K562 (cell line): ENCODE measurements around the gene FARP2. TPM values are rescaled to one million over a fixed set of nuclear protein-coding genes. Genes with fewer than 3 reads are reported as not detected.

ENCODE experiments used
- ATAC-seq: fragments of 200-7000 bp; cut with Tn5 transposase; 3 replicates; pipeline ENCODE4 v1.9.1; 2020; ENCODE audit warnings: moderate library complexity
- Bru-seq: library from RNA; stranded (reverse); fragments of 400-500 nt; gene quantifications from one replicate; lab custom pipeline; 2021; lab: Mats Ljungman, UMichigan
- BruChase-seq, 2 experiments: library from RNA; stranded (reverse); fragments of 400-500 nt; gene quantifications; one replicate each; lab custom pipeline; 2021; lab: Mats Ljungman, UMichigan
- BruUV-seq: library from RNA; stranded (reverse); fragments of 400-500 nt; replicated peaks from 2 replicates; lab custom pipeline; 2021; lab: Mats Ljungman, UMichigan
- CTCF ChIA-PET: fragments of 300-600 bp; formaldehyde crosslinking; extraction: SDS; loops from one replicate; lab custom pipeline; 2021; ENCODE audit warnings: low intra/inter-chr PET ratio; lab: Yijun Ruan, JAX
- POLR2A ChIA-PET: fragments of 300-600, 350-650 bp; sonication (Branson Sonifier 250); formaldehyde crosslinking; extraction: SDS; loops from one replicate; lab custom pipeline; 2021; ENCODE audit warnings: antibody characterized with exemption, inconsistent platforms; lab: Yijun Ruan, JAX
- DNase-seq, 4 experiments: peaks; one replicate each; pipeline versions ENCODE4 v3.0.0 to v3.0.0-alpha.2; 2011 to 2018; ENCODE audit warnings: low spot score in 3 of 4, mixed read lengths in 3 of 4; ENCODE audit errors: extremely low read depth in 1 of 4
- FAIRE-seq: peaks from 2 replicates; lab custom pipeline; 2011; peaks lifted over from hg19 to GRCh38; lab: Jason Lieb, UNC
- H2AFZ ChIP-seq: 2 replicates; pipeline ENCODE4 v1.6.0; 2011; ENCODE audit warnings: low read depth, low read length, control low read depth, inconsistent platforms
- H3K27ac ChIP-seq: fragments of 200-600 bp; 3 replicates; pipeline ENCODE4 v1.8.0; 2011; ENCODE audit warnings: low read depth, mild to moderate bottlenecking, control low read depth, inconsistent platforms, low read length, moderate library complexity, mixed read lengths; ENCODE audit errors: extremely low read depth
- H3K27me3 ChIP-seq, 2 experiments: fragments of 300-600 bp in 1 of 2; 2 replicates in 1 of 2; 3 replicates in 1 of 2; pipeline versions ENCODE4 v1.6.0 to v1.8.0; 2011; ENCODE audit warnings: inconsistent platforms in 2 of 2, low read length in 2 of 2, mild to moderate bottlenecking in 1 of 2, mixed read lengths in 1 of 2, moderate library complexity in 1 of 2; ENCODE audit not compliant: control insufficient read depth in 2 of 2, insufficient read depth in 2 of 2
- H3K36me3 ChIP-seq: fragments of 300-600 bp; 3 replicates; pipeline ENCODE4 v1.8.0; 2011; ENCODE audit warnings: mild to moderate bottlenecking, low read length, inconsistent platforms; ENCODE audit not compliant: control insufficient read depth, insufficient read depth
- H3K4me1 ChIP-seq, 2 experiments: fragments of 200-600 bp in 1 of 2; replicated peaks in 1 of 2; 2 replicates in 1 of 2; 3 replicates in 1 of 2; pipeline versions ENCODE4 v1.5.1 to v1.8.0; 2011; ENCODE audit warnings: inconsistent platforms in 2 of 2, low read length in 2 of 2, mild to moderate bottlenecking in 1 of 2, mixed read lengths in 1 of 2, moderate library complexity in 1 of 2; ENCODE audit not compliant: control insufficient read depth in 2 of 2, insufficient read depth in 2 of 2
- H3K4me2 ChIP-seq: 2 replicates; pipeline ENCODE4 v1.6.1; 2011; ENCODE audit warnings: low read length, control low read depth, inconsistent platforms, mixed read lengths; ENCODE audit not compliant: insufficient read depth
- H3K4me3 ChIP-seq: fragments of 200-600 bp; sonication (generic), shearing (Covaris generic); 2 replicates; pipeline ENCODE4 v1.5.1; 2016; ENCODE audit warnings: control low read depth, inconsistent platforms
- H3K79me2 ChIP-seq: fragments of 200-600 bp; 3 replicates; pipeline ENCODE4 v1.8.0; 2011; ENCODE audit warnings: low read length, inconsistent platforms; ENCODE audit not compliant: control insufficient read depth, insufficient read depth
- H3K9ac ChIP-seq, 2 experiments: 2 replicates each; pipeline versions ENCODE4 v1.6.0 to v1.6.1; 2011; ENCODE audit warnings: low read depth in 2 of 2, low read length in 2 of 2, control low read depth in 1 of 2, inconsistent platforms in 1 of 2, mild to moderate bottlenecking in 1 of 2, mixed read lengths in 1 of 2; ENCODE audit not compliant: insufficient read depth in 1 of 2
- H3K9me1 ChIP-seq: one replicate; pipeline ENCODE4 v1.6.0; 2011; ENCODE audit warnings: inconsistent platforms, mild to moderate bottlenecking, low read length, moderate library complexity; ENCODE audit not compliant: control insufficient read depth, insufficient read depth
- H3K9me3 ChIP-seq: replicated peaks from 2 replicates; pipeline ENCODE4 v1.5.1; 2011; ENCODE audit warnings: low read depth, low read length, inconsistent platforms; ENCODE audit not compliant: control insufficient read depth, insufficient read depth
- H4K20me1 ChIP-seq: replicated peaks from 2 replicates; pipeline ENCODE4 v1.6.1; 2011; ENCODE audit warnings: low read length, inconsistent platforms, mixed read lengths; ENCODE audit not compliant: control insufficient read depth, insufficient read depth
- E2F3 ChIP-seq: fragments of 250-450 bp; sonication (Bioruptor Pico); IDR thresholded peaks from 2 replicates; pipeline ENCODE4 v1.4.0; 2020; ENCODE audit warnings: mild to moderate bottlenecking
- KAT2B ChIP-seq: IDR thresholded peaks from one replicate; pipeline ENCODE4 v1.6.1; 2012; ENCODE audit warnings: low read depth, mild to moderate bottlenecking, control low read depth, inconsistent platforms, low read length, moderate library complexity
- KLF10 ChIP-seq: fragments of 250-450 bp; sonication (Bioruptor Pico); IDR thresholded peaks from 2 replicates; pipeline ENCODE4 v1.6.1; 2021; ENCODE audit warnings: matching md5 sums
- SLC30A9 ChIP-seq: fragments of 250-450 bp; sonication (Bioruptor Pico); IDR thresholded peaks from 2 replicates; pipeline ENCODE4 v1.8.0; 2022; ENCODE audit warnings: mild to moderate bottlenecking, moderate library complexity
- SP1 ChIP-seq: sonication (generic); formaldehyde crosslinking; IDR thresholded peaks from 2 replicates; pipeline ENCODE4 v1.8.1; 2022; ENCODE audit warnings: mild to moderate bottlenecking, missing genetic modification reagents
- XRCC3 ChIP-seq: fragments of 450-650 bp; IDR thresholded peaks from 2 replicates; pipeline ENCODE4 v1.6.1; 2017; ENCODE audit warnings: mild to moderate bottlenecking, moderate library complexity
- ZNF324 ChIP-seq: fragments of 250-450 bp; sonication (Bioruptor Pico); IDR thresholded peaks from 2 replicates; pipeline ENCODE4 v1.4.0; 2020; ENCODE audit warnings: mild to moderate bottlenecking
- ZNF785 ChIP-seq: fragments of 250-450 bp; sonication (Bioruptor Pico); IDR thresholded peaks from 2 replicates; pipeline ENCODE4 v1.4.0; 2020; ENCODE audit warnings: mild to moderate bottlenecking
- WGBS: fragments of 100-300 bp; shearing (Covaris generic); methylation state at CpG from one replicate; pipeline ENCODE4 v1.1.6; 2016; ENCODE audit warnings: low coverage, mixed read lengths; ENCODE audit not compliant: insufficient coverage; ENCODE audit errors: missing lambda C conversion rate; 5-methylcytosine and 5-hydroxymethylcytosine counted together
- in situ Hi-C: fragments of 300-500 bp; cut with MboI; formaldehyde crosslinking; loops from 4 replicates; pipeline ENCODE4 v1.15.0; 2018; ENCODE audit warnings: inconsistent platforms, mixed read lengths
- intact Hi-C: fragments of 100-400 bp; cut with micrococcal nuclease; formaldehyde crosslinking; loops from 2 replicates; pipeline ENCODE4 v1.14.2; 2022
- long read RNA-seq, 3 experiments: library from polyadenylated mRNA in 2 of 3; library from RNA in 1 of 3; unstranded in 2 of 3; stranded (forward) in 1 of 3; transcript quantifications; one replicate each; pipeline ENCODE4 v2.0.0, GENCODE V29; 2019 to 2022
- polyA minus RNA-seq, 3 experiments: library from RNA; depleted of rRNA, polyadenylated mRNA; stranded (reverse); fragments of >200 nt; gene quantifications; 2 replicates each; pipeline ENCODE4 v1.2.3, GENCODE V29; 2011
- polyA plus RNA-seq, 8 experiments: library from polyadenylated mRNA; depleted of rRNA in 4 of 8; stranded (reverse) in 5 of 8; unstranded in 3 of 8; fragments of >200 nt; fragmentation: Nextera tagmentation in 2 of 8; fragmentation: Illumina TruSeq in 1 of 8; extraction: Ambion mirVana in 2 of 8; extraction: Trizol in 1 of 8; gene quantifications; 2 replicates each; pipeline versions ENCODE4 v1.2.1 to v1.2.3, GENCODE V29; 2011 to 2014; ENCODE audit warnings: inconsistent platforms in 1 of 8, missing spikeins in 1 of 8
- total RNA-seq, 7 experiments: library from RNA; depleted of rRNA in 6 of 7; stranded (reverse); fragments of >200 nt in 6 of 7; fragmentation: Illumina TruSeq in 2 of 7; extraction: Trizol in 2 of 7; gene quantifications; 2 replicates each; pipeline versions ENCODE4 v1.2.1 to v1.2.3, GENCODE V29; 2011 to 2021; ENCODE audit warnings: low replicate concordance in 1 of 7
- TF ChIP-seq, protein P1 (sequence below): fragments of 450-650 bp; formaldehyde crosslinking; IDR thresholded peaks from 2 replicates; pipeline ENCODE4 v1.4.0; 2020; ENCODE audit warnings: mild to moderate bottlenecking

The FARP2 gene, protein sequence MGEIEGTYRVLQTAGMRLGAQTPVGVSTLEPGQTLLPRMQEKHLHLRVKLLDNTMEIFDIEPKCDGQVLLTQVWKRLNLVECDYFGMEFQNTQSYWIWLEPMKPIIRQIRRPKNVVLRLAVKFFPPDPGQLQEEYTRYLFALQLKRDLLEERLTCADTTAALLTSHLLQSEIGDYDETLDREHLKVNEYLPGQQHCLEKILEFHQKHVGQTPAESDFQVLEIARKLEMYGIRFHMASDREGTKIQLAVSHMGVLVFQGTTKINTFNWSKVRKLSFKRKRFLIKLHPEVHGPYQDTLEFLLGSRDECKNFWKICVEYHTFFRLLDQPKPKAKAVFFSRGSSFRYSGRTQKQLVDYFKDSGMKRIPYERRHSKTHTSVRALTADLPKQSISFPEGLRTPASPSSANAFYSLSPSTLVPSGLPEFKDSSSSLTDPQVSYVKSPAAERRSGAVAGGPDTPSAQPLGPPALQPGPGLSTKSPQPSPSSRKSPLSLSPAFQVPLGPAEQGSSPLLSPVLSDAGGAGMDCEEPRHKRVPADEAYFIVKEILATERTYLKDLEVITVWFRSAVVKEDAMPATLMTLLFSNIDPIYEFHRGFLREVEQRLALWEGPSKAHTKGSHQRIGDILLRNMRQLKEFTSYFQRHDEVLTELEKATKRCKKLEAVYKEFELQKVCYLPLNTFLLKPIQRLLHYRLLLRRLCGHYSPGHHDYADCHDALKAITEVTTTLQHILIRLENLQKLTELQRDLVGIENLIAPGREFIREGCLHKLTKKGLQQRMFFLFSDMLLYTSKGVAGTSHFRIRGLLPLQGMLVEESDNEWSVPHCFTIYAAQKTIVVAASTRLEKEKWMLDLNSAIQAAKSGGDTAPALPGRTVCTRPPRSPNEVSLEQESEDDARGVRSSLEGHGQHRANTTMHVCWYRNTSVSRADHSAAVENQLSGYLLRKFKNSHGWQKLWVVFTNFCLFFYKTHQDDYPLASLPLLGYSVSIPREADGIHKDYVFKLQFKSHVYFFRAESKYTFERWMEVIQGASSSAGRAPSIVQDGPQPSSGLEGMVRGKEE
- 47.3 and 56.4 TPM in 2 replicates for total RNA-seq (2011; cell fraction: chromatin; rRNA removed; ENCODE audit: low replicate concordance)
- 21.8 and 22.8 TPM in 2 replicates for total RNA-seq (2011; cell fraction: nucleolus; rRNA removed)
- 34.2 and 47.6 TPM in 2 replicates for total RNA-seq (2011; cell fraction: nucleoplasm; rRNA removed)
- total RNA-seq (2014; rRNA removed) (16.0 and 17.1 TPM in 2 replicates), total RNA-seq (2014; rRNA removed; fragmentation: Illumina TruSeq; extraction: Trizol) (25.3 and 25.5 TPM in 2 replicates), total RNA-seq (2015; rRNA removed; fragmentation: Illumina TruSeq; extraction: Trizol) (20.1 and 21.1 TPM in 2 replicates), total RNA-seq (2021) (32.5 and 38.1 TPM in 2 replicates), polyA plus RNA-seq (2011; rRNA removed) (22.8 and 35.0 TPM in 2 replicates), polyA plus RNA-seq (2014; fragmentation: Illumina TruSeq; extraction: Trizol) (23.5 and 23.6 TPM in 2 replicates), polyA plus RNA-seq (2014; fragmentation: Nextera tagmentation; extraction: Ambion mirVana) (1 to 10 TPM; 4.1 to 5.9 TPM), polyA plus RNA-seq (2014; rRNA removed) (17.5 and 22.4 TPM in 2 replicates), polyA minus RNA-seq (2011; rRNA and poly(A)+ RNA removed) (28.9 and 51.2 TPM in 2 replicates), Bru-seq, nascent RNA (percentile 64 among the genes with signal in this experiment), BruChase-seq, experiment 1, labeled RNA remaining after a 2-hour chase (percentile 65 among the genes with signal in this experiment), BruChase-seq, experiment 2, labeled RNA remaining after a 6-hour chase (percentile 64 among the genes with signal in this experiment)
- 17.8 and 20.1 TPM in 2 replicates for polyA plus RNA-seq (2011; cell fraction: cytosol; rRNA removed)
- polyA plus RNA-seq (2011; cell fraction: nucleus; rRNA removed) = 25.5 and 34.7 TPM in 2 replicates
- polyA plus RNA-seq (2012) = 12.2 and 14.5 TPM in 2 replicates
- 19.7 and 27.7 TPM in 2 replicates for polyA minus RNA-seq (2011; cell fraction: cytosol; rRNA and poly(A)+ RNA removed)
- 10.6 and 16.6 TPM in 2 replicates for polyA minus RNA-seq (2011; cell fraction: nucleus; rRNA and poly(A)+ RNA removed)
- long read RNA-seq, experiment 1, transcript FARP2-217 (3 exons, 839 nt) = major isoform, 9 of 45 reads
- long read RNA-seq, experiment 1, partial matches to known transcripts = 5 of 45 reads
- long read RNA-seq, experiment 1, other reads (novel, unspliced or antisense) = 29 of 45 reads
- long read RNA-seq, experiment 2, partial matches to known transcripts = 2 of 9 reads
- long read RNA-seq, experiment 2, other reads (novel, unspliced or antisense) = 6 of 9 reads
- long read RNA-seq, experiment 3, partial matches to known transcripts = 1 of 4 reads
- long read RNA-seq, experiment 3, other reads (novel, unspliced or antisense) = 1 of 4 reads

DNA sequence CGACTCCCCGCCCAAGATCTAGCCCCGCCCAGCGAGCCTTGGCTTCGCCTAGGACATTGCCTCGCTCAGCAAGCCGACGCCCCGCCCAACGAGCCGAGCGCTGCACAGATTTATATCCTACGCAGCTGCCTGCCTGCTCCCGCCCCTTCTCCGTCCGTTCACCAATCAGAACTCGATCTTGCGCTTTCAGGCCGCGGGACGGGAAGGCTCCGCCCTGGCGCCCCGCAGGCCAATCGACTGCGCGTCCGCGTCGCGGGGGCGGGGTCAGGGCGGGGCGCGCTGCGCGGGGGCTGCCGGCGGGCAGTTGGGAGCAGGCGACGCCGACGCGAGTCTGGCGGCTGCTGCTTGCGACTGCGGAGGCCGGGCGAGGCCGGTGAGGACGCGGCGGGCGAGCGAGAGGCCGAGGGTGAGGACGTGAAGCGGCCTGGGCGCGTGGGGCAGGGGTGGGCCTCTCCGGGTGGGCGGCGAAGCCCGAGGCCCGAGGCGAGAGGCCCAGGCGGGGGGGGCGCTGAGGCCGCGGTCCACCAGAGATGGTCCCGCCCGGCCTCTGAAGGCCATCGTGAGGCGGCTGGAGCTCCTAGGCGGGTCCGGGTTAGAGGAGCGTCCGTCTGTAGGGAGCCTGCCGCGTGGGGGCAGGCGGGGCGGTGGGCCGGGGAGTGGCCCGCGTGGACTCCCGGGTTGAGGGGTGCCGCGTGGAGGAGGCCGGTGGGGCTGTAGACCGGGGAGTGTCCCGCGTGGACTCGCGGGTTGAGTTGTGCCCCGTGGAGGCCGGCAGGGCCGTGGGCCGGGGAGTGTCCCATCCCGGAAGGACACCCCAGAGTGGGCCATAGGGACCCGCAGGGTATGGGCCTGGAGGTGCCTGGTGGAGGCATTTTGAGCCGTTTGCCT, at the start of gene FARP2:
Gene FARP2 (plus strand): TSS at position 303 of the 888 bp plus-strand sequence. CDS start 16,823 bp downstream, outside the sequence.
- Histone ChIP-seq H4K20me1 (peaks cover 11% of the 10 kb centered on the region), H3K27ac (peak within 1 kb of the TSS; percentile 75), H3K4me3 (peak within 1 kb of the TSS; percentile 75), H3K36me3 (peaks cover 38% of the 10 kb centered on the region; the same call in 2 of the 3 replicates), H3K9me1 (no peaks in the 10 kb centered on the region), H3K9ac (peak within 1 kb of the TSS; percentile 77 to 99), H3K4me1 (peaks cover 12 to 16% of the 10 kb centered on the region in 2 experiments; a peak in 4 of 5 replicates), H2AFZ (peak within 1 kb of the TSS; percentile 82), H3K79me2 (peaks cover 47% of the 10 kb centered on the region), H3K4me2 (peak within 1 kb of the TSS; percentile 83), H3K9me3 (no peaks in the 10 kb centered on the region), H3K27me3 (no peaks in the 10 kb centered on the region)
- ATAC-seq (peak; percentile 90), FAIRE-seq (peak; percentile 87), DNase-seq (peak; percentile 82 to 95 (median 87))
- POLR2A ChIA-PET = interaction anchor here (0.6 kb wide), 1 partner anchor 95 kb away, joined by 4 read pairs; no protein-coding TSS in a partner anchor
- no TSS peak for BruUV-seq
- intact Hi-C loops (loop anchor here (2.0 kb wide), 1 partner anchor 255 kb away; no protein-coding TSS in a partner anchor), in situ Hi-C loops (no loop called here)
- 3% methylated on average over 32 of the region's 101 CpGs for WGBS
- CTCF ChIA-PET = no interaction called here
- TF ChIP-seq ZNF324 (CRISPR knock-in tag) (no peak), SLC30A9 (CRISPR knock-in tag) (no peak), KAT2B (no peak), XRCC3 (no peak), E2F3 (CRISPR knock-in tag) (no peak), KLF10 (no peak), SP1 (CRISPR knock-in tag) (peak; percentile 61; the same call in 1 of the 2 replicates), ZNF785 (CRISPR knock-in tag) (no peak)
- TF ChIP-seq, protein P1, sequence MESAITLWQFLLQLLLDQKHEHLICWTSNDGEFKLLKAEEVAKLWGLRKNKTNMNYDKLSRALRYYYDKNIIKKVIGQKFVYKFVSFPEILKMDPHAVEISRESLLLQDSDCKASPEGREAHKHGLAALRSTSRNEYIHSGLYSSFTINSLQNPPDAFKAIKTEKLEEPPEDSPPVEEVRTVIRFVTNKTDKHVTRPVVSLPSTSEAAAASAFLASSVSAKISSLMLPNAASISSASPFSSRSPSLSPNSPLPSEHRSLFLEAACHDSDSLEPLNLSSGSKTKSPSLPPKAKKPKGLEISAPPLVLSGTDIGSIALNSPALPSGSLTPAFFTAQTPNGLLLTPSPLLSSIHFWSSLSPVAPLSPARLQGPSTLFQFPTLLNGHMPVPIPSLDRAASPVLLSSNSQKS (CRISPR knock-in tag) = no peak
